Transverse colon (tissue), 4 donors: Measurements from ENCODE around the gene PCBP2.

ENCODE experiments used
- EP300 ChIP-seq: sonication (generic); formaldehyde crosslinking; IDR thresholded peaks from one replicate; pipeline ENCODE4 v1.6.1; 2017; ENCODE audit warnings: antibody characterized with exemption, low read depth
- POLR2A ChIP-seq: fragments of 450-650 bp; IDR thresholded peaks from one replicate; pipeline ENCODE4 v1.6.1; 2016; ENCODE audit warnings: antibody characterized with exemption, mild to moderate bottlenecking, moderate library complexity
- POLR2AphosphoS5 ChIP-seq, 3 donors: sonication (generic); formaldehyde crosslinking; IDR thresholded peaks; one replicate each; pipeline ENCODE4 v1.6.1; 2016; ENCODE audit warnings: antibody characterized with exemption in 3 of 3
- TF ChIP-seq, protein P1 (sequence below), 5 experiments: fragments of 200-600 bp in 3 of 5; fragments of 450-650 bp in 2 of 5; sonication (generic) in 3 of 5; IDR thresholded peaks; 1 replicate in 2 of 5; 2 replicates in 3 of 5; pipeline ENCODE4 v1.5.1; 2016 to 2017; ENCODE audit warnings: antibody characterized with exemption in 5 of 5, inconsistent platforms in 3 of 5, mild to moderate bottlenecking in 2 of 5, moderate library complexity in 1 of 5

DNA sequence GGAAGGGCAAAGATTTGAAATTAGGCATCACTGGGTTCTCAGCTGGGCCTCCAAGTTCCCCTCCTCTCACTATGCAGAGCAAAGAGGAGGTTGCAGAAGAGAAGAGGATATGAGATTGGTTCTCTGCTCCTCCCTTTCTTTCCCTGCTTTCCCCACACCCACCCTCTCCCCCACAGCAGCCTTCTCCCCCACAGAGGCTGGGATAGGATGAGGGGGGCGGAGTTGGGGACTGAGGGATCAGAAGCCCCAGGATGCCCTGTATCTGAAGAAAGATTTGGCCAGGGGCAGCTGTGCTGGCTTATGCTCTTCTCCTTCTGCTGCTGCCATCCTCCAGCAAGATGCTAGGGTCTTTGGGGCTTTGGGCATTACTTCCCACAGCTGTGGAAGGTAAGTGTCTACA is 28.3 kb upstream of the PCBP2 start, which contains the start of gene AMHR2:
- TF ChIP-seq, protein P1, sequence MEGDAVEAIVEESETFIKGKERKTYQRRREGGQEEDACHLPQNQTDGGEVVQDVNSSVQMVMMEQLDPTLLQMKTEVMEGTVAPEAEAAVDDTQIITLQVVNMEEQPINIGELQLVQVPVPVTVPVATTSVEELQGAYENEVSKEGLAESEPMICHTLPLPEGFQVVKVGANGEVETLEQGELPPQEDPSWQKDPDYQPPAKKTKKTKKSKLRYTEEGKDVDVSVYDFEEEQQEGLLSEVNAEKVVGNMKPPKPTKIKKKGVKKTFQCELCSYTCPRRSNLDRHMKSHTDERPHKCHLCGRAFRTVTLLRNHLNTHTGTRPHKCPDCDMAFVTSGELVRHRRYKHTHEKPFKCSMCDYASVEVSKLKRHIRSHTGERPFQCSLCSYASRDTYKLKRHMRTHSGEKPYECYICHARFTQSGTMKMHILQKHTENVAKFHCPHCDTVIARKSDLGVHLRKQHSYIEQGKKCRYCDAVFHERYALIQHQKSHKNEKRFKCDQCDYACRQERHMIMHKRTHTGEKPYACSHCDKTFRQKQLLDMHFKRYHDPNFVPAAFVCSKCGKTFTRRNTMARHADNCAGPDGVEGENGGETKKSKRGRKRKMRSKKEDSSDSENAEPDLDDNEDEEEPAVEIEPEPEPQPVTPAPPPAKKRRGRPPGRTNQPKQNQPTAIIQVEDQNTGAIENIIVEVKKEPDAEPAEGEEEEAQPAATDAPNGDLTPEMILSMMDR (IDR thresholded peaks at IDR 0.05), result no peak
- no peak for TF ChIP-seq POLR2A
- no peak for TF ChIP-seq EP300
- TF ChIP-seq POLR2AphosphoS5 (IDR thresholded peaks at IDR 0.05), result no peak
